GM18909 (cell line): ENCODE data around the gene LCN6.
"Not testable (repeated sequence)": the region's sequence is repeated elsewhere in the genome, so short reads cannot be mapped to it uniquely, and the experiment has no call there.

Experiments used
- ATAC-seq: cut with Tn5 transposase; IDR thresholded peaks from one replicate; pipeline ENCODE4 v1.9.1; 2021; ENCODE audit warnings: mild to moderate bottlenecking; ENCODE audit not compliant: unreplicated experiment, poor library complexity

Gene LCN6

DNA sequence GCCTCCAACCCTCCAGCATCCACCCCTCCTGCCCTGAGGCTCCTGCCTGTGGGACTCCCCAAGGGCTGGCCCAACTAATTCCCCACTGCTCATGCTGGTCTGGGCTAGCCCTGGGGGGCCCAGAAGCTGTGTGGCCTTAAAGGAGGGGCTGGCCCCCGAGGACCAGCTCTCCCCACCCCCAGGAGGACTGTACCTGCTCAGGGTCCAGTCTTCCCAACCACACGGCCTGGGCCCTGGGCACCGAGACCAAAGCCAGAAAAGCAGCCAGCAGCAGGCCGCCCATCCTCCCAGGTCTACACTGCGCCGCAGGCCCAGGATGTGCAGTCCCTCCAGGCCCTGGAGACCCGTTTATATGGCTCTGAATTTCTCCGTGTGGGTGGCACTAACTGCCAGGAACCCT, at the start of gene LCN6:
Gene LCN6 (minus strand): TSS at position 325 of the 400 bp plus-strand sequence. CDS start 42 bp downstream, at position 283.
- ATAC-seq = no peak

GRCh38 chr9:136796775-136797347, 48.5 kb upstream of the LCN6 start:
- ATAC-seq = not testable (repeated sequence)

DNA sequence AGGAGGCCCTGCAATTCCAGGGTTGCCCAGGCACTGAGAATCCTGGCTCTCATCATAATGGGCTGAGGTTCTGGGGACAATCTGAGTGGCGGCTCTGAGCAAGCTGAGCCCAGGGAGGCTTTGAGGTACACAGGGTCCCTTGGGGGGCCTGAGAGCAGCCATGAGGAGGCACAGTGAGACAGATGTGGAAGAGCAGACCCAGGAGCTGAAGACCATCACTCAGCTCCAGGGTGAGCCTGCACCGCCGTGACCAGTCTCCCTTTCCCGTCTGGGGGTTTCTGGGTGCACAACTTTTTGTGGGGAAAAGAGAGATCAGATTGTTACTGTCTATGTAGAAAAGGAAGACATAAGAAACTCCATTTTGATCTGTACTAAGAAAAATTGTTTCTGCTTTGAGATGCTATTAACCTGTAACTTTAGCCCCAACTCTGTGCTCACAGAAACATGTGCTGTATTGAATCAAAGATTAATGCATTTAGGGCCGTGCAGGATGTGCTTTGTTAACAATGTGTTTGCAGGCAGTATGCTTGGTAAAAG, 48.0 kb upstream of the LCN6 start, which contains the start of gene CCDC183:
Gene CCDC183 (plus strand): TSS at position 101 of the 537 bp plus-strand sequence. CDS start 60 bp downstream, at position 161.
- ATAC-seq = no peak

GRCh38 chr9:136795000-136795348, 46.6 kb upstream of the LCN6 start:
- ATAC-seq = no peak

- no peak for ATAC-seq
Measured at GRCh38 chr9:136794281-136794999, 46.1 kb upstream of the LCN6 start.

DNA sequence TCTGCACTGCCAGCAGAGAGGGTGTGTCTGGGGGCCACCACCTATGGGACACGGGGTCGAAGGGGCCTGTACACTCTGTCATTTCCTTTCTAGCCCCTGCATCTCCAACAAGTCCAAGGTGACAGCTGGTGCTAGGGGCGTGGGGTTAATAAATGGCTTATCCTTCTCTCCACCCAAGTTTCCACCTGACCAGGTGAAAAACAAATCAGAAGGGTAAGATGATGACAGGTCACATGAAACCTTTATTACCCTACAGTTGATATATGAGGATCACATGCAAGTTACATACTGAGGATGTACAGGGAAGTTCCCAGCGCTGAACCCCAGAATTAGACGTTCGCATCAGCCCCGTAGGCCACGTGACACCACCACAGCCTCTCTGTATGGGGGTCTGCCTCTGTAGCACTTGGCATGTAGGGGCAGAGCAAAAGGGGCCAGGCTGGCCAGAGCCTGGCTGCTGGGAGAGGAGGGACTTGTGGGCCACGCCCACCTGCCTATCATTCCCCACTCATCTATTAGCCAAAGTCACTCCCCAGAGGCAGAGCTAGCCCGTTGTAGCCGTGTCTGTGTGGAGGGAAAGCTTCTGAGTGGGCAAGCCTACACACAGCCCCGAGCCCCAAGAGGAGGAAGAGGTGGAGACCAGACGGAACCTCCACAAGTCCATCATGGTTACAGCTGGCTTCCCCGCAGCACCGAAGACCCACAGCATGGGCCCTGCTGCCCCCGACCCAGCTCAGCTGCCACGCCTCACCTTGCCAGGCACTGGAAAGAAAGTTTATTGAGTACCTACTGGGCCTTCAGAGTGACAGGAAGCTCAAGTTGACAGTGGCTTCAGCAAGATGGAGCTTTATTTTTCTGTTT, 45.0 kb upstream of the LCN6 start:
- ATAC-seq = no peak

DNA sequence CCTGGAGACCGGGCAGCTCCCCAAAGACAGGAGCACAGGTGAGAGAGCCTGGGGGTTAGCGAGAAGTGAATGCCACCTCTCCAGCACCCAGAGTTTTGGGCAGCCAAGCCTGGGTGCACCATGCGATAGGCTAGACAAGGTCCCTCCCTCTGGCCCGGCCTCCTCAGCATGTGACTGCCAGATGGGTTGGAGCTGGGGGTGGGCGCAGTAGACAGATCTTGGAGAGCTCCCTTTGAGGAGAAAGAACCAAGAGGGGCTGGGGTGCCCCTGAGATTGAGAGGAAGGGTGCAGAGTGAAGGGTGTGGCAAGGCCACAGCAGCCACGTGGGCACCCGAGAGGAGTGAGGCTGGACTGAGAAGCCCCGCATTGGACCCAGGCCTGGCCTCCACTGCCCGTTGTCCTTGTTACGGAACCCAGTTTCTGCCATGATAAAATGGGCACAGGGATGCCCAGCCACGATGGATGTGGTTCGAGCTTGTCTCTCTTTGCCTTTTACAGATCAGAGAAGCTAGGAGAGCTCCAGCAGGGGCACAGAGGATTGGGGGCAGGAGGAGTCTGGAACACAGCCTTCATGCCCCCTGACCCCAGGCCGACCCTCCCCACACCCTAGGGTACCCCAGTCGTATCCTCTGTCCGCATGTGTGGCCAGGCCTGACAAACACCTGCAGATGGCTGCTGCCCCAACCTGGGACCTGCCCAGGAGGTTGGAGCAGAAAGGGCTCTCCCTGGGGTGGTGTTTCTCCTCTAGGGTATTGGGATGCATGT, 44.2 kb upstream of the LCN6 start:
- no peak for ATAC-seq

GRCh38 chr9:136791516-136792276, 43.4 kb upstream of the LCN6 start:
- ATAC-seq = peak; percentile 11

- ATAC-seq = peak; percentile 85
Measured at GRCh38 chr9:136790640-136791515, 42.6 kb upstream of the LCN6 start, which contains the start of gene TMEM141. Gene TMEM141 (plus strand): TSS chr9:136791344. CDS start chr9:136791371, 27 bp downstream.

- ATAC-seq = no peak
Measured at GRCh38 chr9:136789523-136789937, 41.2 kb upstream of the LCN6 start.

DNA sequence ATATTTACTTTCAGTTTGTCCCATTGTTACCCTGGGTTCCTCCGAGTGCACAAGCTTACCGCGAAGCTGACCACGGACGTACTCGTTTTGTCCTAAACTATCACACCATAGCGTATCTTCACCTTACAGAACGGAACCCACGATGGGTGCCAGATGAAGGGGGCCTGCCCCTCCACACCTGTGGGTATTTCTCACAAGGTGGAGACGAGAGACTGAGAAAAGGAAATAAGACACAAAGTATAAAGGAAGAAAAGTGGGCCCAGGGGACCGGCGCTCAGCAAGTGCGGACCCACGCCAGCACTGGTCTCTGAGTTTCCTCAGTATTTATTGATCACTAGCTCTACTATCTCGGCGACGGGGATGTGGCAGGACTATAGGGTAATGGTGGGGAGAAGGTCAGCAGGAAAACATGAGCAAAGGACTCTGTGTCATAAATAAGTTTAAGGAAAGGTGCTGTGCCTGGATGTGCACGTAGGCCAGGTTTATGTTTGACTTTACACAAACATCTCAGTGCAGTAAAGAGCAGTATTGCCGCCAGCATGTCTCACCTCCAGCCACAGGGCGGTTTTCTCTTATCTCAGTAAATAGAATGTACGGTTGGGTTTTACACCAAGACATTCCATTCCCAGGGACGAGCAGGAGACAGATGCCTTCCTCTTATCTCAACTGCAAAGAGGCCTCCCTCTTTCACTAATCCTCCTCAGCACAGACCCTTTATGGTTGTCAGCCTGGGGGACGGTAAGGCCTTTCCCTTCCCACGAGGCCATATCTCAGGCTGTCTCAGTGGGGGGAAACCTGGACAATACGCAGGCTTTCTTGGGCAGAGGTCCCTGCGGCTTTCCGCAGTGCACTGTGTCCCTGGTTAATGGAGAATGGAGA, 40.6 kb upstream of the LCN6 start:
- not testable (repeated sequence) for ATAC-seq

DNA sequence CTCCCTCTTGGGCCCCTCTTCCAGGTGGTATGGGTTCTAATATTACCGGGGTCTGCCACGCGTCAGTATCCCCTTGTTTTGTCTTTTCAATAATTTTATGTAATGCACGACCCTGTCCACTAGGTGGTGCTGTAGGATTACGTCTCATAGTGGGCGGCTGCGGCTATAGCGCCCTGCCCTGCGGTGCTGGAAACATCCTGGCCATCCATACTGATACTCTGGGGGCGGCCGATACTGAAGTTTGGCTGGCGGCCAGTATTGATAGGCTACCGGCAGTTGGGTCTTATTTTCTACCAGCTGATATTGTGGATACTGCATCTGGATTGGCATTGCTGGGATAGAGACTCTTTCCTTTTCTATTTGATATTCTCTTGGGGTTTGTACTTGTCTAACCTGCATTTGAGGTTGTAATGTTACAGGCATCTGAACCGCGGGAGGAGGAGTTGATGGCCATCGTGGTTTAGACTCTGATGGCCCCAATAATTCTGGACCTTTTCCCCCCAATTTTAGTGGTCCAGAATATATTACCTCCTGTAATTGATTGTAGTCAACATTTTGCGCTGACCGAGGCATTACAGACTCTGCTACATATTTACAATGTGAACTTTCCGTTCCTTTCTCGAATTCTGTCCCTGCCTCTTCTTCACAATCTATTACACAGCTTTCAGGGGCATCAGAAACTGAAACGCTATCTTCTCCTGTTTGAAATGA, 39.5 kb upstream of the LCN6 start:
- no peak for ATAC-seq

GRCh38 chr9:136786983-136787382, 38.7 kb upstream of the LCN6 start:
- ATAC-seq = not testable (repeated sequence)

DNA sequence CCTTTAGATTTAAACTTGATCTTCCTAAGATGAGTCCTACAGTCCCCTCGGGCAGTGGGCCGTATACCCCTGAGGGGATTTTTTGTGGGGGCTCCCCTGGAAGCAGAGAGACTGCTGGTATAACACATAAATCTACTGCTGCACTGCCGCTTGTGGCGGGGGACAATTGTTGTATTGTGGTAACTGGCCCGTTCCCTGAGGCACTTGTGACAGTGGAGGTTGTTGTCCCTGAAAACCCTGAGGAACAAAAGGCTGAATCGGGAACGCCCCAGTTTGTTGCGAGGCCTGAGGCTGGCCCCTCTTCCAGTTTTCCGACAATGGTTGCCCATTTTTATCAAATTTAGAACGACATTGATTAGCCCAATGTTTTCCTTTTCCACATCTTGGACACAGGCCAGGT, 38.1 kb upstream of the LCN6 start:
- no peak for ATAC-seq

DNA sequence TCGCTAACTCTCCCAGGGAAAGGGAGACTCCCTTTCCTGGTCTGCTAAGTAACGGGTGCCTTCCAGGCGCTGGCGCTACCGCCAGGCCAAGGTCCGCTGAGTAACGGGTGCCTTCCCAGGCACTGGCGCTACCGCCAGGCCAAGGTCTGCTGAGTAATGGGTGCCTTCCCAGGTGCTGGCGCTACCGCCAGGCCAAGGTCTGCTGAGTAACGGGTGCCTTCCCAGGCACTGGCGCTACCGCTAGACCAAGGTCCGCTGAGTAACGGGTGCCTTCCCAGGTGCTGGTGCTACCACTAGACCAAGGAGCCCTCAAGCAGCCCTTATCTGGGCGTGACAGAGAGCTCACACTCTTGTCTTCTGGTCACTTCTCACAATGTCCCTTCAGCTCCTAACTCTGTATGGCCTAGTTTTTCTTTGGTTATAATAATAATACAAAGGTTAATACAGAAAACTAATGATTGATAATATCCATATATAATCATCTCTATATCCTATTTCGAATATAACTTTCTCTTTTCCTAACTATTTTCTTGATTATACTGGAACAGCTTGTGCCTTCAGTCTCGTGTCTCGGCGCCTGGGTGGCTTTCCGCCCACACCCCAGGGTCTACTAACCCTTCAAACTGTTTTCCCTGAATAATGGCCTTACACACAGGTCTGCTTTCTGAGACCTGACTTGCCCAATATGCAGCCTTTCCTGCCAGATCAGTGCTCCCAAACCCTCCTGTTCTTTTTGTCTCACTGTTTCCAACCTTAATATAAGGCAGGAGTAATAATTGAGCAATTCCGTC, 37.4 kb upstream of the LCN6 start:
- ATAC-seq = not testable (repeated sequence)

- no peak for ATAC-seq
Measured at GRCh38 chr9:136784997-136785361, 36.7 kb upstream of the LCN6 start.
